ENCODE data around the gene DTX3.
A peak's percentile ranks its signal among the peaks of the same experiment; 100 is the strongest.
"Not testable (repeated sequence)": the region's sequence is repeated elsewhere in the genome, so short reads cannot be mapped to it uniquely, and the experiment has no call there.

Gene DTX3, protein sequence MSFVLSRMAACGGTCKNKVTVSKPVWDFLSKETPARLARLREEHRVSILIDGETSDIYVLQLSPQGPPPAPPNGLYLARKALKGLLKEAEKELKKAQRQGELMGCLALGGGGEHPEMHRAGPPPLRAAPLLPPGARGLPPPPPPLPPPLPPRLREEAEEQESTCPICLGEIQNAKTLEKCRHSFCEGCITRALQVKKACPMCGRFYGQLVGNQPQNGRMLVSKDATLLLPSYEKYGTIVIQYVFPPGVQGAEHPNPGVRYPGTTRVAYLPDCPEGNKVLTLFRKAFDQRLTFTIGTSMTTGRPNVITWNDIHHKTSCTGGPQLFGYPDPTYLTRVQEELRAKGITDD

DNA sequence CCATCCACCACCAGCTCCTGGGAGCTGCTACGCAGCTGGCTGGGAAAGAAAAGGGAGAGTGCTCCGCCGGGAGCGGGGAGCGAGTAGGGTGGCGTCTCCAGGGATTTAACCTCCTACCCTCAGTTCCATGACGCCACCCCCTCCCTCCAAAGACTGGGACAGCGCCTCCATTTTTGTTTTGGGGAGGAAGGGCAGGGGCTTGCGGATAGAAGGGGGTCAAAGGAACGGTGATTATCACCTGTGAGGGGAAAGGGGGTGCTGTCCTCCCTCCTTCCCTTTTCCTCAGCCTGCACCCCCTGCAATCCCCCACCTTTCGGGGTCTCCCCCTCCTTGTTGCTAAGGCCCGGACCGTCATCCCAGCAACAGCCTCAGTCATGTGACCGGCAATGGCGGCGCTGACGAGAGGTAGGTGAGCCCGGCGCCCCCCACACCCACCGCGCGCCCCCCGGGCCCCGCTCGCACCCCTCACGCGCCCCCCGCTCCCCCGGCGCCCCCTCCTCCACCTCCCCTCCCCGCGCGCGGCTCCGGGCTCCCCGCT lies at the start of gene DTX3:
Gene DTX3, plus strand, starts transcription at position 371 of the 538 bp plus-strand sequence. CDS start 1,694 bp downstream, outside the sequence.
- H3K4me3 ChIP-seq (ENCODE audit: control insufficient read depth, low read depth, low read length), result peak within 1 kb of the TSS; percentile 72
- TF ChIP-seq, protein P1, sequence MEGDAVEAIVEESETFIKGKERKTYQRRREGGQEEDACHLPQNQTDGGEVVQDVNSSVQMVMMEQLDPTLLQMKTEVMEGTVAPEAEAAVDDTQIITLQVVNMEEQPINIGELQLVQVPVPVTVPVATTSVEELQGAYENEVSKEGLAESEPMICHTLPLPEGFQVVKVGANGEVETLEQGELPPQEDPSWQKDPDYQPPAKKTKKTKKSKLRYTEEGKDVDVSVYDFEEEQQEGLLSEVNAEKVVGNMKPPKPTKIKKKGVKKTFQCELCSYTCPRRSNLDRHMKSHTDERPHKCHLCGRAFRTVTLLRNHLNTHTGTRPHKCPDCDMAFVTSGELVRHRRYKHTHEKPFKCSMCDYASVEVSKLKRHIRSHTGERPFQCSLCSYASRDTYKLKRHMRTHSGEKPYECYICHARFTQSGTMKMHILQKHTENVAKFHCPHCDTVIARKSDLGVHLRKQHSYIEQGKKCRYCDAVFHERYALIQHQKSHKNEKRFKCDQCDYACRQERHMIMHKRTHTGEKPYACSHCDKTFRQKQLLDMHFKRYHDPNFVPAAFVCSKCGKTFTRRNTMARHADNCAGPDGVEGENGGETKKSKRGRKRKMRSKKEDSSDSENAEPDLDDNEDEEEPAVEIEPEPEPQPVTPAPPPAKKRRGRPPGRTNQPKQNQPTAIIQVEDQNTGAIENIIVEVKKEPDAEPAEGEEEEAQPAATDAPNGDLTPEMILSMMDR (conservative IDR thresholded peaks at IDR 0.05; ENCODE audit: control insufficient read depth, insufficient read depth, low read depth, low read length), result no peak
- DNase-seq (ENCODE audit: low read depth), result peak; percentile 19

DNA sequence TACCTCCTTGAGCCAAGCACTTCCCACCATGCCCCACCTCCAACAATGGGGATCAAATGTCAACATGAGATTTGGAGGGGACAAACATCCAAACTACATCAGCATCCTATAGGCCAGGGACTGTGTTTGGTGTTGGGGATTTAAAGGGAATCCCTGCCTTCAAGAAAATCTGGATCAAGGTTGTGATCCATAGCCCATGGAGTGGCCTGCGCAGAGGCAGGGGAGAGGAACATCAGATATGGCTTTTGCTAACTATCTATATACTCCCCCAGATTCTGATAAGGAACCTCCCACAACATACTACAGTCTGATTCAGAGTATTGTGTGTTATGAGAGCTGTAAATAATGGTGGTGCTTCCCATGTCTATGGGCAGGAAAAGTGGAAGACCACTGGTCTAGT lies 49.7 kb upstream of the DTX3 start:
- no peak for DNase-seq (ENCODE audit: low read depth)
- no peak overlapping the region for H3K4me3 ChIP-seq (ENCODE audit: control insufficient read depth, low read depth, low read length)
- TF ChIP-seq, protein P1 (conservative IDR thresholded peaks at IDR 0.05; ENCODE audit: control insufficient read depth, insufficient read depth, low read depth, low read length), result no peak

DNA sequence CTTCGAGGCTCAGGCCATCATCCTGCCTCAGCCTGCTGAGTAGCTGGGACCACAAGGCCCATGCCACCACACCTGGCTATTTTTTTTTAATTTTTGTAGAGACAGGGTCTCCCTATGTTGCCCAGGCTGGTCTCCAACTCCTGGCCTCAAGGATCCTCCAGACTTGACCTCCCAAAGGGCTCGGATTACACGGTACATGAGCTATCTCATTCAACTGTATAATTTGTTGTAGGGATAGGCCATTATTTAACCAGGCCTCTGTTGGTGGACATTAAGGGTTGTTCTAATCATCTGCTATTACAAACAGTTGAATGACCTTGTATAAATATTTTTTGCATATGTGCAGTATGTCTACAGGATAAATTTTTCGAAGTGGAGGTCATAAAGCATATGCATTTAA lies 45.8 kb upstream of the DTX3 start:
- no peak overlapping the region for H3K4me3 ChIP-seq (ENCODE audit: control insufficient read depth, low read depth, low read length)
- DNase-seq (ENCODE audit: low read depth), result no peak
- TF ChIP-seq, protein P1 (conservative IDR thresholded peaks at IDR 0.05; ENCODE audit: control insufficient read depth, insufficient read depth, low read depth, low read length), result no peak

DNA sequence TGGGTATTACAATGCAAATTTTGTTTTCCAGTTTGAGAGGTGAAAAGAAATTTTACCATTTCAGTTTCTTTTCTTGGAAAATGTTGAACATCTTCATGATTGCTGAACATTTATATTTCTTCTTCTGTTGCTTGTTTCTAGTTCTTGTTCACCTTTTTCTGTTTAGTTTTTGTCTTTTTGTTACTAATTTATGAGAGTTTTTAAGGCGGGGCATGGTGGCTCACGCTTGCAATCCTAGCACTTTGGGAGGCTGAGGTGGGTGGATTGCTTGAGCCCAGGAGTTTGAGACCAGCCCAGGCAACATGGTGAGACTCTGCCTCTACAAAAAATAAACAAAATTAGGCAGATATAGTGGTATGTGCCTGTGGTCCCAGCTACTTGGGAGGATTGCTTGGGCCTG lies 44.1 kb upstream of the DTX3 start:
- no peak for DNase-seq (ENCODE audit: low read depth)
- TF ChIP-seq, protein P1 (conservative IDR thresholded peaks at IDR 0.05; ENCODE audit: control insufficient read depth, insufficient read depth, low read depth, low read length), result no peak
- H3K4me3 ChIP-seq (ENCODE audit: control insufficient read depth, low read depth, low read length), result no peak overlapping the region

DNA sequence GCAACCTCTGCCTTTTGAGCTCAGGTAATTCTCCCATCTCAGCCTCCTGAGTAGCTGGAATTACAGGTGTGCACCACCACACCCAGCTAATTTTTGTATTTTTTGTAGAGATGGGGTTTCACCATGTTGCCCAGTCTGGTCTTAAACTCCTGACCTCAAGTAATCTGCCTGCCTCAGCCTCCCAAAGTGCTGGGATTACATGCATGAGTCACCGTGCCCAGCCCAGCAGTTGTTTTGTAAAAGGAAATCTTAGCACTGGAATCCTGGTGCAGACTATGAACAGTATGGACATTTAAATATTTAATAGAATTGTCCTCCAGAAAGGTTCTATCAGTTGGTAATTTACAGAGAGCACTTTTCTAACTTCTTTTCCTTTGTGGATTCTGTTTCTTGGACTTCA lies 43.5 kb upstream of the DTX3 start:
- peak; percentile 24 for DNase-seq (ENCODE audit: low read depth)
- H3K4me3 ChIP-seq (ENCODE audit: control insufficient read depth, low read depth, low read length), result not testable (repeated sequence)

DNA sequence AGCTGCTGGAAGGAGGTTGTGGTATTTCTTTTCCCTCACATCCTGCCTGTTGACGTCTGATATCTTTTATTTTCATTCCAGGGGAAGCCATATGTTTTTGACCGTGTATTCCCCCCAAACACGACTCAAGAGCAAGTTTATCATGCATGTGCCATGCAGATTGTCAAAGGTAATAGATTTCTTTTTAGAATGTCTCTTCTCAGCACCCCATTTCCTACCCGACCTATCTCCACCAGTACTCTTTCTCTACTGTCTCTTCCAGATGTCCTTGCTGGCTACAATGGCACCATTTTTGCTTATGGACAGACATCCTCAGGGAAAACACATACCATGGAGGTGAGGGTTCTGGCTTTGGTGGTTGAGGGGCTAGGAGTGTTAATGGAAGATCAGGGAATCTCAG lies 41.3 kb upstream of the DTX3 start:
- DNase-seq (ENCODE audit: low read depth), result no peak
- TF ChIP-seq, protein P1 (conservative IDR thresholded peaks at IDR 0.05; ENCODE audit: control insufficient read depth, insufficient read depth, low read depth, low read length), result no peak
- H3K4me3 ChIP-seq (ENCODE audit: control insufficient read depth, low read depth, low read length), result no peak overlapping the region

DNA sequence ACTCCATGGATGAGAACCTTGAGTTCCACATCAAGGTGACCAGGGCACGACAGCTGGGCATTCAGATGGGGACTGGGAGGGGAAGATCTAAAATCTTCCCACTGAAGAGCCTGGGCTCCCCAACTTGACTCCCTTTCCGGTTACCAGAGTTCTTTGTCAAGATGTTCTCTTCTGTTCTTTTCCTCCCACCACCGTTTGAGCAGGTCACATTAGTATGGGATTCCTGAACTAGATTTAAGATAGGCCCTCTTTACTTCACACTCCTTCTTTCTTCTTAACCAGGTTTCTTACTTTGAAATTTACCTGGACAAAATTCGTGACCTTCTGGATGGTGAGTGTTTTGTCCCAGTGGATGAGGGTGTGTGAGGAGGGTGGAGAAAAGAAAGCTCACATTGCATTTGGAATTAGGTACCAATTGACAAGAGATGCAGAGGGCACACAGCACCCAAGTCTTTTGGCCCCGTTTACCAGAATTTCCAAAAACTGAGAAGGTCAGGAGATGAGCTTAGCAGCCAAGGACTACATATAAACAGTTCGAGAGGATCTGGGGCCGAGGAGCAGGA lies 40.4 kb upstream of the DTX3 start:
- H3K4me3 ChIP-seq (ENCODE audit: control insufficient read depth, low read depth, low read length), result no peak overlapping the region
- TF ChIP-seq, protein P1 (conservative IDR thresholded peaks at IDR 0.05; ENCODE audit: control insufficient read depth, insufficient read depth, low read depth, low read length), result no peak
- no peak for DNase-seq (ENCODE audit: low read depth)

Data from fibroblast of mammary gland (primary cell).